SH-SY5Y (cell line): ENCODE results near the gene PBOV1.

Source experiments
- GATA2 ChIP-seq: IDR thresholded peaks from 2 replicates; pipeline ENCODE4 v1.6.1; 2011; ENCODE audit warnings: mild to moderate bottlenecking, low read depth, low read length
- GATA3 ChIP-seq: IDR thresholded peaks from 2 replicates; pipeline ENCODE4 v1.6.1; 2011; ENCODE audit warnings: low read depth, mild to moderate bottlenecking, low read length, moderate library complexity

Gene PBOV1

DNA sequence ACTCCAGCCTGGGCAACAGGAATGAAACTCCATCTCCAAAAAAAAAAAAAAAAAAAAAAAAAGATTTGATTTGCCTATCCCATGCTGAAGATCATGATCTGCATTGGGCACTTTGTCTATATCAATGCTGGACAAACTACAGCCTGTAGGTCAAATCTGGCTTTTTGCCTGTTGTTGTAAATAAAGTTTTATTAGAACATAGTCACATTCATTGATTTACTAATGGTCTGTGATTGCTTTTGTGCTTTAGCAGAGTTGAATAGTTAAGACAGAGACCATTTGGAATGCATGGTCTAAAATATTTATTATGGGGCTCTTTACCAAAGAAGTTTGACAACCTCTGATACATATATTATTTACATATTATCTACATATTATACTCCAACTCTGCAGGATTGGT lies 14.0 kb downstream of the PBOV1 start:
- no peak for TF ChIP-seq GATA3
- no peak for TF ChIP-seq GATA2

DNA sequence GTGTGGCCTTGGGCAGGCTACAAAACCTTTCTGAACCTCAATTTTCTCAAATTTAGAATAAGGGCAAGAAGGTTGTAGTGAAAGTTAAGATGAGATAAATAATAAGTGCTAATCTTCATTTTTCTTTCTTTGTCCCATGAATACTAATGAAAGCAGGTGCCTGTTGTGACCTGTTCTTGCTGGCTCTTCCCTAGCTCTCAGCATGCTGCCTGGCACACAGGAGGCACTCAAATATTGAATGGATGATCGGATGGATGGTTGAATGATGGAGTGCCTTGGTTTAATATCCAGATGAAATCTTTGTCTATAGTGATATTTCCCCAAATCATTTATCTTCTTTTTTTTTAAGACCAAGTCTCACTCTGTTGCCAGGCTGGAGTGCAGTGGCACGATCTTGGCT lies 15.0 kb downstream of the PBOV1 start:
- TF ChIP-seq GATA3 (no peak), GATA2 (no peak)

DNA sequence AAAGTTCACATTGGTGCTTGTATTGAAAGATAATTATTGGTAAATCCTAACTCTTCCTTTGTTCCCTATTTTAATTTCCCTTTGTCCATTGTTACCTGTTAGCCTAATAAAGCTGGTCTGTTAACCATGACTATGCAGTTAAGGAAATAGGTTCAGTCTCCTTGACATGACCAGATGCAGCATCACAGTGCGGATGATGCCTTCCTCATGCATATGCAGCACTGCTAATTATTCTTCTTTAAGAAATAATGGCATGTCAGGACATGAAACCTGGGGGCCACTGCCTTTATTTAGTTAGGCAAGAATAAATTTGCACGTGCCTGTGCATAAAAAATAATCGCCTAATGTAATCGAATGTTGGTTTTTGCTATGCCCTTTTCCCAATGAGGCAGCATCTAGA lies 16.5 kb downstream of the PBOV1 start:
- no peak for TF ChIP-seq GATA3
- no peak for TF ChIP-seq GATA2

DNA sequence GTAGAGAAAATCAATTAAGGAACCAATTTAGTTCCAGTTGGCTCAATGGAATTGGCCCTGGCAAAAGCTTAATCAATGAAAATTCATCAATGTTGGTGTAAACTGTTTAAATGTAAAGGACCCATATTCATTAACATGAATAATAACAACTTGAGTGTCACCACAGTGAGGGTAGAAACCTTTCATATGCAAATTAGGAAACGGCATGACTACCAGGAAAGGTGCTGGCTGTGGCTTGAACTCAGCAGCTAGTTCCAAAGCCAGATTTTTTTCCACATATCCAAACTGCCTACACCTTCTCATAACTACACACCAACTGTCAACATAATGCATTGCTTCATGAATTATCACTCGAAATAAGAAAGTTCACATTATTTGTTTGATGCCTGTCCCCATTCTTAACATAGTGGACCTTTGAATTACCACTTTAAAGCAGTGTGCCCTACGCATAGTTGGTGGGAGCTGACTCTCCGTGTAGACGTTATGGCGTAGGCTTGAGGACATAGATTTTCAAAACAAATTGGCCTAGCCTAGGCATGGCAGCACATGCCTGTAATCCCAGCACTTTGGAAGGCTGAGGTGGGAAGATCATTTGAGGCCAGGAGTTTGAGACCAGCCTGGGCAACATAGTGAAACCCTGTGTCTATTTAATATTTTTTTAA lies 19.7 kb downstream of the PBOV1 start:
- no peak for TF ChIP-seq GATA3
- no peak for TF ChIP-seq GATA2

DNA sequence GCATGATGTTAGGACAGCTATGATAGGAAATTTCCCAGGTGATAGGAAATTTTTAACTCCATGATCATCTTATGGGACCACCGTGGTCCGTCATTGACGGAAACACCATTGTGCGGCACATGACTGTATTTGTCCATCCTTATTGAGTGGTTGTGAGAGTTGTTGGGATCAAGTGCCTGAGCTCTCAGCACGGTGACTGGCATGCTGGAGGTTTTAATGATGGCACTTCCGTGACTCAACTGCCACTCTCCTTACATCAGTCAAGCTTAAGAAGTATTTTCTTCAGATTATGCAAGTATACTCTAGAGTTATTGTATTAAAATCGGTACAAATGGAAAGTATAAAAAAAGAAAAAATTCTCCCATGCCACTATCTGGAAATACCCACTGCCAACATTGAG lies 20.7 kb downstream of the PBOV1 start:
- TF ChIP-seq GATA3 (no peak), GATA2 (no peak)

DNA sequence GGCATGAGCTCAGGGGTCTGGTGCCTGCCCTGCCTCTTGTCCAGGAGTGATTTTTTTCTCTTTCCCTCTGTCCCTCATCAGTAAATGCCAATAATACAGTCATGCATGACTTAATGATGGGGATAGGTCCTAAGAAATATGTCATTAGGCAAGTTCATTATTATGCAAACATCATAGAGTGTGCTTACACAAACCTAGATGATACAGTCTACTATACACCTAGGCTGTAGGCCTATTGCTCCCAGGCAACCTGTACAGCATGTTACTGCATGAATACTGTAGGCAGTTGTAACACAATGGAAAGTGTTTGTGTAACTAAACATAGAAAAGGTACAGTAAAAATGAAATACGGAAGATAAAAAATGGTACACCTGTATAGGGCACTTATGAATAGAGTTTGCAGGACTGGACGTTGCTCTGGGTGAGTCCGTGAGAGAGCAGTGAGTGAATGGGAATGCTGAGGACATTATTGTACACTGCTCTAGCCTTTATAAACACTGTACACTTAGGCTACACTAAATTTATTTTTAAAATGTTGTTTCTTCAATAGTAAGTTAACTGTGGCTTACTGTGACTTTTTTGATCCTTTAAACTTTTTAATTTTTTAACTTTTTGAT lies 22.1 kb downstream of the PBOV1 start:
- TF ChIP-seq GATA3 (no peak), GATA2 (no peak)

DNA sequence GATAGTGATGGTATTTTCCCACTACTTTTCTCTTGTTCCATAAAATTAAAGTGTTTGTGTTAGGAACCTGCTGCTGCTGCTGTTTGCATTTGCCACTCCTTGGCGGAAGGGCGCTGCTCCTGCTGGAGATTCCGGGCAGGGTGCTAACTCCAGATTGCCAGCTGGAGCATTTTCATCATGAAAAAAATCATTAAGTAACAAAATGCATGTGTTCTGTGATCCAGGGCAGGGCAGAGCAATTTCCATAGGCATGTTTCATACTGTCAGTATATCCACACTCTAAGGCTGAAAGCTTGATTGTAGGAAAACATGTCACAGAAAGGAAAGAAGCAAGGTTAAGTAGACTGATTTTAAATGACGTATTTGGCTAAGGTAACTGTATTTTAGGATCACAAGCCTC lies 24.0 kb downstream of the PBOV1 start:
- TF ChIP-seq GATA3 (no peak), GATA2 (no peak)

DNA sequence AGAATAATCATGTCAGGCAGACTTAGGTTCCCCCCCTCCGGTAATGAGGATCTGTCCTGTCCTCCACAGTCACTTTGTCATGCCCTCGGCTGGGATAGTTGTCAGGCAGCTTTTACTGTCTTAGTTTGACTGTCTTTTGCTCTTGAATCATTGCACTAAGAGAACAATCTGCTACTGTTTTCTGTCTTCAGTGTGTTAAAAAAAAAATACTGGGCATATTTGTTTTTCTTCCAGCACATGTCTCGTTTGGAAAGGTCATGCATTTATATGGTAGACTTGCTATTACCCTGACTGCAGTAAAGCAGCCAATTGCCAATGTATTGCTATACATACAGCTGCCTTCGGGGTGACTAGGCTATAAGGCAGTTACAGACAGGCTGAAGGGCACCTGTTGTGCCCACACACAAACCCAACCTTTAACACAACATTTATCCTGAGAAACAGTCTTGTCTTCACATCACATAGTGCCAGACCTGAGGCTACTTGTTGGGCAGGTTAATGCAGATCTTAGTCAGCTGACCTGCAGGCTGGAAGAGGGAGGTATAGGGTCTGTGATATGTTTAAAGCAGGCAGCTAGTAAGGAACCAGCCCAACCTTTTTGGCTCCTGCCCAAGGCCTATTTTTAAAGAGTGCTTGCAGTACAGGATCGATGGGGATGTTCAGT lies 29.9 kb downstream of the PBOV1 start:
- TF ChIP-seq GATA3: no peak
- TF ChIP-seq GATA2: no peak

DNA sequence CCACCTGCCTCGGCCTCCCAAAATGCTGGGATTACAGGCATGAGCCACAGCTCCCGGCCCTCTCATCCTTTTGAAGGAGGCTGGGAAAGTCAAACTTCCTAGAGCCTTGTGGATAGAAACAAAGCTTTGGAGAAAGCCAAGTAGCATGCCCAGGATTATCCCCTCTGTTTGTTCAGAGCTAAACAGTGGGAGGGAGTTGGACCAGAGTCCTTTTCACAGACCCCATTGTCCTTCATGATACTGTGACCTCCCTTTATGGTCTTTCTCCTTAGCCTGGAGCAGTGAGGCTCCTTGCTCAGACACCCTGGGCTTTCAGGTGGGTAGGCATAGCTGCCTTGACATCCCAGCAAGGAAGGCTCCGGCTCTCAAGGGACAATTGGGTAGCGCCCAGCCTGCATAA lies 31.1 kb downstream of the PBOV1 start:
- TF ChIP-seq GATA3: no peak
- no peak for TF ChIP-seq GATA2

DNA sequence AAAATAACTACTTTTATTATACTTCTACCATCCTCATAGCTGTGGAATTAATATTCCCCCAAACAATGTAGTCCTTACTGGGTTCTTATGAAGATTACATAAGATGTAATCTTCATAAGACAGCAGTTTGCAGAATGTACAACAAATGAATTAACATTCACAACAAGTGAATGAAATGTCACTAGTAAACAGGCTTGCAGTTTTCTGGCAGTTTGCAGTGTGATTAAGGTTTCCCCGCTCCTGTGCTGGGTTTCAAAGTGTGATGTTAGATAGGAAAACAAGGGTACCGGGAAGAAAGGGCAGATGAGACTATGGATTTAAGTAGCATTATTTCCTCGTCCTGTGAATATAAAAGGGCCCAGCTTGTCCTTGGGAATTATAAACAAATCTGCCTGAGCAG lies 34.1 kb downstream of the PBOV1 start:
- TF ChIP-seq GATA3 (no peak), GATA2 (no peak)

DNA sequence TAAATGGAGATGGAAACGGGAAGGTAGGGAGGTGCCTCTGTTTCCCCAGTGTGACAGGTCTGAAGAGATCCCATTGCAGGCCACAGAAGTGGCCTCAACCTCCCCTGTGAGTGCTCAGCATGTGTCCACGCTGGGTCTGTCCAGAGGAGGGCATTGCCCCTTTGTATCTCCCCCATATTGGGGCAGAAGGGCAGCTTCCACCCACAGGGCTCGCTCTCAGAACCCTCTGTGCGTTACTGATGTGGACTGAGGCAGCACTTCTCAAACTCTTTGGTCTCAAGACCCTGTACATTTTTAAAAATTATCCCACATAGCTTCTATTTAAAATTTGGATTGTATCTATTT lies 34.5 kb downstream of the PBOV1 start:
- TF ChIP-seq GATA3 (no peak), GATA2 (no peak)

DNA sequence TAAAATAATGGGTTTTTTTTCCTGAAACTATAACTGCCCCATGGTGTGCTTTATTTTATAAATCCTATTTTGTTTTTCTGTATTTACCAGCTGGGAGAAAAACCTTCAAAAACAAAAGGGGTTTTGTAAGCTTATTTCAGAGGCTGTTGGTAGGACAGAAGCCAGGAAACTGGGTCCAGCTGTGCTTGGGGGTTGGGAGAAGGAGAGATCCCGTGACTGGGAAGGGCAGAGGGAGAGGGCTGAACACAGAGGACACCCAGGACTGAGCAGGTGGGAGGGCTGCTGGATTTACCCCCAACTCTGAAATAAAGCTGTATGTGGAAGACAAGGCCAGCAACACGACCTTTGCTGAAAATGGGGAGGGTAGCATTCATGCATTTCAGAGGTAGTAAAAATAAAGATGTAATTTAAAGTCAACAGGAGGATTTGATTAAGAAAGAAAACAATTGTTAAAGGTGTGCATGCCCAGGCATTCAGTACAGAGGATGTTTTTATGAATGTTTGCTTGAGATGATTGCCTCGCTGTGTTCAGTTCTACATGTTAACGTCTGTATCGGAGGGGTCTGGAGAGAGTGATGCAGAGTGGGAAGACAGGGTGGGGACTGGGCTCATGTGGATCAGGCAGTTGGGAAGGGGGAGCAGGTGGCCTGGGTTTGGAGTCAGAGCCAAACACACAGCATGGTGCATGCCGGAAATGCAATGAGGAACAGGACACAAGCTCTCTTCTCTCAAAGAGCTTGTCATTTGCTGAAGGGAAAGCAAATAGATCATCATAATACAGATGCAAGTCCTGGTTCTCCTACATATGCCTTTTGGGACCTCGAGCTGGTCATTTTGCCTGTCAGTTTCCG lies 35.1 kb downstream of the PBOV1 start:
- TF ChIP-seq GATA3 (no peak), GATA2 (no peak)

DNA sequence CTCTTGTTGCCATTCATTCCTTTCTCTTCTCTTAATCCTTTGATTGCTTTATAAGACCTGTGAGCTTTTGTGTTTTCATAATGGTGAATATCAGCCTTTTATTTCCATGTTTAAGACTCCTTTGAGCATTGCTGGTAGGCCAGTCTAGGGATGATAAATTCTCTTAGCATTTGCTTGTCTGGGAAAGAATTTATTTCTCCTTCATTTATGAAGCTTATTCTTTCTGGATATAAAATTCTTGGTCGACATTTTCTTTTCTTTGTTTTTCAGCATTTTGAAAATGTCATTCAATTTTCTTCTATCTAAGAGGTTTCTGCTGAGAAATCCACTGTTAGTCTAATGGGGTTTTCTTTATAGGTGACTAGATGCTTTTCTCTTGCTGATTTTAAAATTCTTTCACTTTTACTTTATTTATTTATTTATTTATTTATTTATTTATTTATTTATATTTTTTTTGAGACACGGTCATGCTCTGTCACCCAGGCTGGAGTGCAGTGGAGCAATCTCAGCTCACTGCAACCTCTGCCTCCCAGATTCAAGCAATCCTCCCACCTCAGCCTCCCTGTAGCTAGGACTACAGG lies 41.5 kb downstream of the PBOV1 start:
- no peak for TF ChIP-seq GATA2
- TF ChIP-seq GATA3: no peak

DNA sequence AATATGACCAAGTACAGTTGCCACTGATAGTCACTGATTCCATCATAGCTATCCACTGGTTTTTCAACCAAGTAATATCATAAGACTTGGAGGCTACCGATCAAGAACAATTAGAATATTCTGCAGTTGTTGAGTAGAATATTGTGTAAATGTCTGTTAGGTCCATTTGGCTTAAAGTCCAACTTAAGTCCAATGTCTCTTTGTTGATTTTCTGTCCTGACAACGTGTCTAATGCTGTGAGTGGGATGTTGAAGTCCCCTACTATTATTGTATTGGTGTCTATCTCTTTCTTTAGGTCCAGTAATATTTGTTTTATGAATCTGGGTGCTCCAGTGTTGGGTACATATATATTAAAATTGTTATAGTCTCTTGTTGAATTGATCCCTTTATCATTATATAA lies 42.7 kb downstream of the PBOV1 start:
- TF ChIP-seq GATA3 (no peak), GATA2 (no peak)
